H9 (cell line): ENCODE data around the gene SERPINB13. TPM values are rescaled to one million over a fixed set of nuclear protein-coding genes. Genes with fewer than 3 reads are reported as not detected.

ENCODE experiments used
- DNase-seq: peaks from one replicate; pipeline ENCODE4 v3.0.0-alpha.2; 2017
- H2AFZ ChIP-seq: one replicate; pipeline ENCODE4 v1.6.1; 2013; ENCODE audit warnings: mild to moderate bottlenecking, low read length, control low read depth, moderate library complexity
- H2AK5ac ChIP-seq: 2 replicates; pipeline ENCODE4 v1.6.1; 2013; ENCODE audit warnings: low read length, control low read depth, mixed read lengths; ENCODE audit not compliant: insufficient read length
- H2BK120ac ChIP-seq: one replicate; pipeline ENCODE4 v1.6.1; 2013; ENCODE audit warnings: low read depth, mild to moderate bottlenecking, low read length, control low read depth, inconsistent platforms; ENCODE audit not compliant: poor library complexity, severe bottlenecking
- H2BK12ac ChIP-seq: 2 replicates; pipeline ENCODE4 v1.6.1; 2013; ENCODE audit warnings: low read length, control low read depth, mixed read lengths, low read depth; ENCODE audit not compliant: insufficient read length
- H2BK15ac ChIP-seq: 2 replicates; pipeline ENCODE4 v1.6.1; 2013; ENCODE audit warnings: low read depth, low read length, control low read depth
- H2BK20ac ChIP-seq: one replicate; pipeline ENCODE4 v1.6.1; 2013; ENCODE audit warnings: low read depth, mild to moderate bottlenecking, low read length, control low read depth, inconsistent platforms; ENCODE audit not compliant: poor library complexity, severe bottlenecking
- H2BK5ac ChIP-seq: 2 replicates; pipeline ENCODE4 v1.6.1; 2013; ENCODE audit warnings: low read length, control low read depth, mixed read lengths; ENCODE audit not compliant: insufficient read length
- H3K14ac ChIP-seq: 2 replicates; pipeline ENCODE4 v1.6.1; 2013; ENCODE audit warnings: low read length, control low read depth; ENCODE audit not compliant: insufficient read depth
- H3K18ac ChIP-seq: 2 replicates; pipeline ENCODE4 v1.6.1; 2013; ENCODE audit warnings: low read depth, mild to moderate bottlenecking, mixed read lengths, low read length, control low read depth; ENCODE audit not compliant: insufficient read length
- H3K23ac ChIP-seq: 2 replicates; pipeline ENCODE4 v1.6.1; 2013; ENCODE audit warnings: low read length, control low read depth, mixed read lengths, low read depth; ENCODE audit not compliant: insufficient read length
- H3K23me2 ChIP-seq: 2 replicates; pipeline ENCODE4 v1.6.1; 2013; ENCODE audit warnings: low read depth, mild to moderate bottlenecking, mixed read lengths, low read length, control low read depth; ENCODE audit not compliant: insufficient read length, poor library complexity, severe bottlenecking
- H3K27ac ChIP-seq: 2 replicates; pipeline ENCODE4 v1.5.1; 2013; ENCODE audit warnings: low read length, control low read depth, mixed read lengths, low read depth; ENCODE audit not compliant: insufficient read length
- H3K27me3 ChIP-seq: 2 replicates; pipeline ENCODE4 v1.6.1; 2013; ENCODE audit warnings: low read length, control low read depth, inconsistent platforms; ENCODE audit not compliant: insufficient read depth
- H3K4ac ChIP-seq: 2 replicates; pipeline ENCODE4 v1.6.1; 2013; ENCODE audit warnings: low read depth, mild to moderate bottlenecking, control low read depth, inconsistent platforms, low read length, moderate library complexity
- H3K4me1 ChIP-seq: 2 replicates; pipeline ENCODE4 v1.6.1; 2013; ENCODE audit warnings: low read length, control low read depth, inconsistent platforms; ENCODE audit not compliant: insufficient read depth
- H3K4me2 ChIP-seq: 2 replicates; pipeline ENCODE4 v1.6.1; 2013; ENCODE audit warnings: low read length, control low read depth, mixed read lengths; ENCODE audit not compliant: insufficient read length, insufficient read depth
- H3K56ac ChIP-seq: 2 replicates; pipeline ENCODE4 v1.6.1; 2013; ENCODE audit warnings: low read depth, mild to moderate bottlenecking, mixed read lengths, low read length, control low read depth; ENCODE audit not compliant: insufficient read length
- H3K79me1 ChIP-seq: 2 replicates; pipeline ENCODE4 v1.6.1; 2013; ENCODE audit warnings: low read depth, mild to moderate bottlenecking, moderate library complexity, low read length, control low read depth, inconsistent platforms; ENCODE audit not compliant: insufficient read depth, poor library complexity, severe bottlenecking
- H3K79me2 ChIP-seq: 2 replicates; pipeline ENCODE4 v1.6.1; 2013; ENCODE audit warnings: low read length, control low read depth, inconsistent platforms; ENCODE audit not compliant: insufficient read depth
- H3K9ac ChIP-seq: 2 replicates; pipeline ENCODE4 v1.6.1; 2013; ENCODE audit warnings: low read length, control low read depth, mixed read lengths; ENCODE audit not compliant: insufficient read length; ENCODE audit errors: extremely low read depth
- H3K9me3 ChIP-seq: one replicate; pipeline ENCODE4 v1.6.1; 2013; ENCODE audit warnings: low read depth, low read length, inconsistent platforms; ENCODE audit not compliant: control insufficient read depth
- H3T11ph ChIP-seq: one replicate; pipeline ENCODE4 v1.6.1; 2013; ENCODE audit warnings: mild to moderate bottlenecking, low read length, control low read depth, inconsistent platforms
- H4K20me1 ChIP-seq: one replicate; pipeline ENCODE4 v1.6.1; 2013; ENCODE audit not compliant: control insufficient read depth, insufficient read length, insufficient read depth
- H4K5ac ChIP-seq: 2 replicates; pipeline ENCODE4 v1.6.1; 2013; ENCODE audit warnings: low read depth, mild to moderate bottlenecking, mixed read lengths, low read length, control low read depth; ENCODE audit not compliant: insufficient read length
- H4K8ac ChIP-seq: replicated peaks from 2 replicates; pipeline ENCODE4 v1.6.1; 2013; ENCODE audit warnings: low read length, control low read depth, mixed read lengths, low read depth; ENCODE audit not compliant: insufficient read length
- H4K91ac ChIP-seq: 2 replicates; pipeline ENCODE4 v1.6.1; 2013; ENCODE audit warnings: low read depth, mild to moderate bottlenecking, moderate library complexity, mixed read lengths, low read length, control low read depth; ENCODE audit not compliant: insufficient read length
- H3K27ac Mint-ChIP-seq, 3 experiments: 2 replicates in 2 of 3; 3 replicates in 1 of 3; pipeline ENCODE4 v1.8.0; 2020 to 2021; ENCODE audit warnings: mixed read lengths in 3 of 3, mild to moderate bottlenecking in 1 of 3, moderate library complexity in 1 of 3
- H3K27me3 Mint-ChIP-seq: 2 replicates; pipeline ENCODE4 v1.8.0; 2021; ENCODE audit warnings: low read depth, mild to moderate bottlenecking, moderate library complexity, mixed read lengths
- H3K36me3 Mint-ChIP-seq, 3 experiments: 2 replicates in 2 of 3; 3 replicates in 1 of 3; pipeline ENCODE4 v1.8.0; 2020 to 2021; ENCODE audit warnings: low read depth in 3 of 3, mixed read lengths in 3 of 3; ENCODE audit not compliant: insufficient read depth in 1 of 3
- H3K4me1 Mint-ChIP-seq, 2 experiments: 2 replicates each; pipeline ENCODE4 v1.8.0; 2020; ENCODE audit warnings: mixed read lengths in 2 of 2
- H3K4me3 Mint-ChIP-seq, 2 experiments: 2 replicates in 1 of 2; 3 replicates in 1 of 2; pipeline ENCODE4 v1.8.0; 2020 to 2021; ENCODE audit warnings: mild to moderate bottlenecking in 2 of 2, mixed read lengths in 2 of 2, moderate library complexity in 1 of 2
- H3K9me3 Mint-ChIP-seq, 2 experiments: 2 replicates in 1 of 2; 3 replicates in 1 of 2; pipeline ENCODE4 v1.8.0; 2020; ENCODE audit warnings: mild to moderate bottlenecking in 2 of 2, mixed read lengths in 2 of 2, moderate library complexity in 1 of 2
- CTCF ChIP-seq: fragments of 200-600 bp; sonication (generic); conservative IDR thresholded peaks from 3 replicates; pipeline ENCODE4 v1.8.0; 2021; ENCODE audit warnings: antibody characterized with exemption, mild to moderate bottlenecking
- WGBS: extraction: QIAGEN DNeasy Blood & Tissue Kit; methylation state at CpG from one replicate; pipeline ENCODE4 v1.1.7; 2013; ENCODE audit warnings: missing lambda C conversion rate, low lambda C conversion rate, mixed read lengths; ENCODE audit not compliant: insufficient read length; ENCODE audit errors: extremely low coverage; 5-methylcytosine and 5-hydroxymethylcytosine counted together
- total RNA-seq: library from RNA; stranded (reverse); gene quantifications from 2 replicates; pipeline ENCODE4 v1.2.1, GENCODE V29; 2021

SERPINB13 gene
- total RNA-seq, 1 experiment from 2014 or later, result not detected

- H3K9me3 Mint-ChIP-seq, result no peaks in the 10 kb centered on the region
- Histone ChIP-seq H3K18ac (no peak overlapping the region), H3K56ac (no peak overlapping the region), H3K27ac (no peak overlapping the region), H3K4ac (no peak overlapping the region), H3K23me2 (no peaks in the 10 kb centered on the region), H2AK5ac (no peak overlapping the region), H3K9me3 (no peaks in the 10 kb centered on the region), H2BK5ac (no peak overlapping the region), H4K20me1 (no peaks in the 10 kb centered on the region), H3K14ac (no peak overlapping the region), H3K27me3 (no peaks in the 10 kb centered on the region), H3K79me1 (no peaks in the 10 kb centered on the region), H3K9ac (no peak overlapping the region), H4K5ac (no peak overlapping the region), H4K91ac (no peak overlapping the region), H3K4me2 (no peak overlapping the region), H2AFZ (no peak overlapping the region), H3K23ac (no peak overlapping the region), H2BK120ac (no peak overlapping the region), H3T11ph (no peak overlapping the region), H4K8ac (no peak overlapping the region), H2BK15ac (no peak overlapping the region), H2BK20ac (no peak overlapping the region), H3K79me2 (no peaks in the 10 kb centered on the region), H2BK12ac (no peak overlapping the region), H3K4me1 (no peaks in the 10 kb centered on the region)
- no peak for TF ChIP-seq CTCF
- H3K4me1 Mint-ChIP-seq, result peaks cover 2 to 3% of the 10 kb centered on the region in 2 experiments; a peak in 1 of 4 replicates
- H3K4me3 Mint-ChIP-seq, result no peak overlapping the region
- no peak overlapping the region for H3K27ac Mint-ChIP-seq
- no peak for DNase-seq
- H3K27me3 Mint-ChIP-seq, result no peaks in the 10 kb centered on the region; the same call in none of the 2 replicates
- H3K36me3 Mint-ChIP-seq, result no peaks in the 10 kb centered on the region; a peak in 1 of 7 replicates
- no CpG with 5 or more reads among the region's 4 CpGs for WGBS
Measured at GRCh38 chr18:63564021-63564420, 23.1 kb upstream of the SERPINB13 start.
